Keratinocyte (primary cell): Measurements from ENCODE around the gene TMTC2. TPM values are rescaled to one million over a fixed set of nuclear protein-coding genes. Genes with fewer than 3 reads are reported as not detected.
A peak's percentile ranks its signal among the peaks of the same experiment; 100 is the strongest.

Experiments used
- DNase-seq: peaks from one replicate; pipeline ENCODE4 v3.0.0-alpha.2; 2011; ENCODE audit warnings: low read depth, missing footprints, low spot score
- FAIRE-seq: peaks from 2 replicates; lab custom pipeline; 2011; peaks lifted over from hg19 to GRCh38; lab: Jason Lieb, UNC
- H2AFZ ChIP-seq: 2 replicates; pipeline ENCODE4 v1.6.0; 2012; ENCODE audit warnings: low read length, control low read depth, inconsistent platforms; ENCODE audit not compliant: control insufficient read depth
- H3K27ac ChIP-seq: 2 replicates; pipeline ENCODE4 v1.5.1; 2011; ENCODE audit warnings: low read length; ENCODE audit not compliant: control insufficient read depth, insufficient read depth
- H3K27me3 ChIP-seq: 3 replicates; pipeline ENCODE4 v1.6.0; 2011; ENCODE audit warnings: low read length; ENCODE audit not compliant: control insufficient read depth, insufficient read depth; ENCODE audit errors: extremely low read depth
- H3K36me3 ChIP-seq, 2 experiments: 2 replicates in 1 of 2; 3 replicates in 1 of 2; pipeline ENCODE4 v1.5.1; 2011; ENCODE audit warnings: low read length in 2 of 2, mild to moderate bottlenecking in 1 of 2; ENCODE audit not compliant: control insufficient read depth in 2 of 2, insufficient read depth in 2 of 2; ENCODE audit errors: extremely low read depth in 1 of 2
- H3K4me1 ChIP-seq: 3 replicates; pipeline ENCODE4 v1.5.1; 2011; ENCODE audit warnings: low read length; ENCODE audit not compliant: control insufficient read depth, insufficient read depth; ENCODE audit errors: extremely low read depth
- H3K4me2 ChIP-seq: 3 replicates; pipeline ENCODE4 v1.6.0; 2011; ENCODE audit warnings: low read depth, low read length; ENCODE audit not compliant: control insufficient read depth, insufficient read depth; ENCODE audit errors: extremely low read depth
- H3K4me3 ChIP-seq, 3 experiments: fragments of 200-600 bp in 1 of 3; sonication (generic) in 1 of 3; 2 replicates in 2 of 3; 3 replicates in 1 of 3; pipeline ENCODE4 v1.5.1; 2011 to 2016; ENCODE audit warnings: low read length in 3 of 3, mild to moderate bottlenecking in 3 of 3, control low read depth in 2 of 3, inconsistent platforms in 1 of 3, low read depth in 1 of 3, mixed read lengths in 1 of 3, mixed run types in 1 of 3, moderate library complexity in 1 of 3; ENCODE audit not compliant: control insufficient read depth in 2 of 3, insufficient read depth in 2 of 3; ENCODE audit errors: extremely low read depth in 1 of 3
- H3K79me2 ChIP-seq: 2 replicates; pipeline ENCODE4 v1.6.0; 2012; ENCODE audit warnings: low read length; ENCODE audit not compliant: control insufficient read depth, insufficient read depth
- H3K9ac ChIP-seq: 3 replicates; pipeline ENCODE4 v1.6.0; 2011; ENCODE audit warnings: low read length; ENCODE audit not compliant: control insufficient read depth, insufficient read depth; ENCODE audit errors: extremely low read depth
- H3K9me1 ChIP-seq: 3 replicates; pipeline ENCODE4 v1.6.0; 2011; ENCODE audit warnings: low read length; ENCODE audit not compliant: control insufficient read depth, insufficient read depth; ENCODE audit errors: extremely low read depth
- H3K9me3 ChIP-seq: 2 replicates; pipeline ENCODE4 v1.5.1; 2012; ENCODE audit warnings: low read depth, low read length; ENCODE audit not compliant: control insufficient read depth
- H4K20me1 ChIP-seq: 3 replicates; pipeline ENCODE4 v1.6.0; 2011; ENCODE audit warnings: low read length; ENCODE audit not compliant: control insufficient read depth, insufficient read depth; ENCODE audit errors: extremely low read depth
- CTCF ChIP-seq, 3 experiments: IDR thresholded peaks in 1 of 3; conservative IDR thresholded peaks in 1 of 3; optimal IDR thresholded peaks in 1 of 3; 2 replicates in 2 of 3; 3 replicates in 1 of 3; pipeline versions ENCODE3 to v1.5.1; 2011; ENCODE audit warnings: low read length in 3 of 3, mild to moderate bottlenecking in 3 of 3, moderate library complexity in 2 of 3, control low read depth in 1 of 3, inconsistent platforms in 1 of 3; ENCODE audit not compliant: insufficient read depth in 2 of 3; ENCODE audit errors: extremely low read depth in 1 of 3
- EZH2 ChIP-seq: IDR thresholded peaks from one replicate; pipeline ENCODE4 v1.6.1; 2012; ENCODE audit warnings: inconsistent platforms, mild to moderate bottlenecking, low read length, moderate library complexity
- dilution Hi-C: fragments of 300-500 bp; cut with MboI; formaldehyde crosslinking; loops from one replicate; pipeline ENCODE4 v1.7.0; 2020; ENCODE audit warnings: low sequenced_read_pairs; ENCODE audit not compliant: extremely low pct_ligation_motif_present
- polyA plus RNA-seq, 5 experiments: library from polyadenylated mRNA; depleted of rRNA in 3 of 5; stranded (reverse) in 3 of 5; stranded (forward) in 1 of 5; unstranded in 1 of 5; fragments of >200 nt; gene quantifications; 1 replicate in 1 of 5; 2 replicates in 3 of 5; 3 replicates in 1 of 5; pipeline versions ENCODE4 v1.2.1 to v1.2.3, GENCODE V29; 2011 to 2012; ENCODE audit warnings: missing spikeins in 2 of 5, low read depth in 1 of 5, low replicate concordance in 1 of 5

Gene TMTC2
- polyA plus RNA-seq, 1 donor (not counting 4 experiments of a cell fraction or from before 2014, with no cell fraction given): 3.8 TPM

- dilution Hi-C loops: no loop called here
These were observed 1.4 kb downstream of the TMTC2 start for GRCh38 chr12:82688035-82688501.

DNA sequence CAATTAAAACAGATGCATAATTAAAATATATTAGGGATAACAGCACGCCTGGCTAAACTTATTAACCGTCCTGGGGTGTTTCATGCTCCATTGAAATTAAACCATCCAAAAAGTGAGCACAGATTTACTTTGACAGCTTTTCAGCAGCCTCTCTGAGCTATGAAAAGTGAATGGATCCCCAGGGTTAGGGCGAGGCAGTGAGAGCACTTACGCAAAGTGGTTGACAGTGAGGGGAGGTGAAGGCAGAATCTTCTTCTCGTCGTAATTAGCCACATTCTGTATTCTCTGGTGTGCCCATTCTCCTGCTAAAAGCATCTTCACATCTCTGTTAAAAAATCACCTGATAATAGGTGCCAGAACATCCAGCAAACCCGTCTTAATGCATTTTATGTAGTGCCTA, 1.9 kb downstream of the TMTC2 start:
- dilution Hi-C loops: no loop called here
- TF ChIP-seq CTCF (optimal IDR thresholded peaks at IDR 0.05 in 1 of 3, IDR thresholded peaks at IDR 0.05 in 1 of 3, conservative IDR thresholded peaks at IDR 0.05 in 1 of 3; ENCODE audit: extremely low read depth in 1 of 3, insufficient read depth in 2 of 3, low read length in 3 of 3) (no peak), EZH2 (no peak)
- FAIRE-seq (no peak), DNase-seq (no peak)
- Histone ChIP-seq H3K4me1 (peaks cover 9% of the 10 kb centered on the region), H3K4me3 (peak overlapping the region in 2 of 3 experiments; percentile 91 to 97), H3K27ac (no peak overlapping the region), H3K9me3 (no peaks in the 10 kb centered on the region), H3K27me3 (no peaks in the 10 kb centered on the region), H3K79me2 (no peaks in the 10 kb centered on the region), H2AFZ (no peak overlapping the region), H3K36me3 (no peaks in the 10 kb centered on the region), H3K4me2 (peak overlapping the region; percentile 95), H3K9ac (peak overlapping the region; percentile 22), H4K20me1 (no peaks in the 10 kb centered on the region), H3K9me1 (no peaks in the 10 kb centered on the region)

More at GRCh38 chr12:82688035-82688501, 1.4 kb downstream of the TMTC2 start:
- peak in 1 of 3 experiments; percentile 21 for TF ChIP-seq CTCF (optimal IDR thresholded peaks at IDR 0.05 in 1 of 3, IDR thresholded peaks at IDR 0.05 in 1 of 3, conservative IDR thresholded peaks at IDR 0.05 in 1 of 3; ENCODE audit: extremely low read depth in 1 of 3, insufficient read depth in 2 of 3, low read length in 3 of 3)
- TF ChIP-seq EZH2: no peak
- DNase-seq (no peak), FAIRE-seq (no peak)
- peak overlapping the region; percentile 95 for H3K4me2 ChIP-seq
- H3K9me3 ChIP-seq: no peaks in the 10 kb centered on the region
- H3K4me1 ChIP-seq: peaks cover 10% of the 10 kb centered on the region
- H3K9ac ChIP-seq: peak overlapping the region; percentile 94
- H4K20me1 ChIP-seq: no peaks in the 10 kb centered on the region
- no peaks in the 10 kb centered on the region for H3K79me2 ChIP-seq
- H3K27me3 ChIP-seq: no peaks in the 10 kb centered on the region
- no peaks in the 10 kb centered on the region for H3K9me1 ChIP-seq
- peak overlapping the region; percentile 59 for H3K27ac ChIP-seq
- H2AFZ ChIP-seq: peak overlapping the region; percentile 97
- H3K36me3 ChIP-seq: no peaks in the 10 kb centered on the region
- H3K4me3 ChIP-seq: peak overlapping the region; percentile 89 to 97 (median 91)
